Prostate gland (tissue), 2 donors: Measurements from ENCODE around the gene HSD17B1.

ENCODE experiments used
- CTCF ChIP-seq, 4 experiments: fragments of 200-600 bp in 2 of 4; fragments of 450-650 bp in 2 of 4; sonication (generic) in 2 of 4; IDR thresholded peaks; 1 replicate in 3 of 4; 2 replicates in 1 of 4; pipeline ENCODE4 v1.5.1; 2016 to 2019; ENCODE audit warnings: antibody characterized with exemption in 4 of 4, mild to moderate bottlenecking in 2 of 4, moderate library complexity in 2 of 4
- POLR2A ChIP-seq: fragments of 450-650 bp; IDR thresholded peaks from one replicate; pipeline ENCODE4 v1.6.1; 2016; ENCODE audit warnings: antibody characterized with exemption, mild to moderate bottlenecking
- POLR2AphosphoS5 ChIP-seq: sonication (generic); formaldehyde crosslinking; IDR thresholded peaks from one replicate; pipeline ENCODE4 v1.6.1; 2017; ENCODE audit warnings: antibody characterized with exemption

- TF ChIP-seq POLR2A (no peak), CTCF (IDR thresholded peaks at IDR 0.05) (no peak), POLR2AphosphoS5 (no peak)
Measured at GRCh38 chr17:42547698-42548069, 5.0 kb upstream of the HSD17B1 start.
